GM21529 (cell line): ENCODE results near the gene IVD.

Source experiments
- ATAC-seq: cut with Tn5 transposase; IDR thresholded peaks from one replicate; pipeline ENCODE4 v1.9.1; 2021; ENCODE audit not compliant: unreplicated experiment

The IVD gene

DNA sequence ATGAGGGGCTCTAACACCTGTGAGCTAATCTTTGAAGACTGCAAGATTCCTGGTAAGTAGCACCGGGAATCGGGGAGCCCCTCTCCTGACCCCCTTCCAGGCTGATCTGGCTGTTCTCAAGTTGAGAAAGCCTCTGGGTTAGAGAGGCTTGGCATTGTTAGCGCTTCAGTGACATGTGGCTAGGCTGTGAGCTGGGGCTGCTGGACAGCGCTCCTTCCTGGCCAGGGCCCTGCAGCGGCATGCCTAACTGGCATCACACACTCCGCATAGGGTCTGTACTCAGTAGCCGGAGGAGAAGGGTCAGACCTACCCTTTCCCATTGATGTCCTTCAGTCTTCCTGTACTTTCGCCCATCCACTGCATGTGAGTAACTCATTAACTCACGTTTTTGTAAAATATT is 7.4 kb downstream of the IVD start:
- no peak for ATAC-seq

GRCh38 chr15:40414816-40415215 is 9.2 kb downstream of the IVD start:
- no peak for ATAC-seq

GRCh38 chr15:40415226-40415625 is 9.6 kb downstream of the IVD start:
- ATAC-seq: no peak

GRCh38 chr15:40416056-40416455 is 10.5 kb downstream of the IVD start:
- ATAC-seq: no peak

DNA sequence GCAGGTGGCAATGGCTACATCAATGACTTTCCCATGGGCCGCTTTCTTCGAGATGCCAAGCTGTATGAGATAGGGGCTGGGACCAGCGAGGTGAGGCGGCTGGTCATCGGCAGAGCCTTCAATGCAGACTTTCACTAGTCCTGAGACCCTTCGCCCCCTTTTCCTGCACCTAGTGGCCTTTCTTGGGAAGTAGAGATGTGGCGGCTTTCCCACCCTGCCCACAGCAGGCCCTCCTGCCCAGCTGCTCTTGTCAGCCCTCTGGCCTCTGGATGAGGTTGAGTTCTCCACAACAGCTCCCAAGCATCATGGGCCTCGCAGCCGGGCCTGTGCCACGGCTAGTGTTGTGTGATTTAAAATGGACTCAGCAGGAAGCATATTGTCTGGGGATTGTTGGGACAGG is 12.5 kb downstream of the IVD start:
- no peak for ATAC-seq

DNA sequence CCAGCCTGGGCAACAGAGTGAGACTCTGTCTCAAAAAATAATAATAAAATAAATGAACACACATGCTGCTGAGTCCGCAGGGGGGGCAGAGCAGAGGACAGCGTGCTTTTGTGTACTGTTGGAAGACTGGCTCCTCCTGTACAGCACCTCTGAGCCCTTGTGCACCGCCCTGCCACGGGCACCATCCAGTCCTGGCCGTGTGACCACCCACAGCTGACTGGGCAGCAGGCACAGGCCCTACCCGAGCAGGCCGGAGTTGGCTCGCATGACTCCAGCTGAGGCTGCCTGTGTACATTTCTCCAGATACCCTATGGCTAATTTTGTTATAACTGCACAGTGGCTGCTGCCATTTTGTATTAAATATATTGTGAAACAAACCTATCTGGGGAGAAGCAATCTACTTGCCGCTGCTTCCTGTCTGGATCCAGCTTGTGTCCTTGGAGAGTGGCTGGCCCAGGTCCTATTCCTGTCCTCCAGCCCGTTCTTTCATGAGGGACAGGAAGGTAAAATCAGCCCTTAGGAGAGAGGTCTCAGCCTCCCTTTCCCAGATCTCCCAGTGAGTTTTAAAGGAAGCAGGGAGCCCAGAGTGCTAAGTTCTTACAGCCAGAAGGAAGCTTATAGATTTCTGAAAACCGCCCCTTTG is 14.6 kb downstream of the IVD start:
- no peak for ATAC-seq

DNA sequence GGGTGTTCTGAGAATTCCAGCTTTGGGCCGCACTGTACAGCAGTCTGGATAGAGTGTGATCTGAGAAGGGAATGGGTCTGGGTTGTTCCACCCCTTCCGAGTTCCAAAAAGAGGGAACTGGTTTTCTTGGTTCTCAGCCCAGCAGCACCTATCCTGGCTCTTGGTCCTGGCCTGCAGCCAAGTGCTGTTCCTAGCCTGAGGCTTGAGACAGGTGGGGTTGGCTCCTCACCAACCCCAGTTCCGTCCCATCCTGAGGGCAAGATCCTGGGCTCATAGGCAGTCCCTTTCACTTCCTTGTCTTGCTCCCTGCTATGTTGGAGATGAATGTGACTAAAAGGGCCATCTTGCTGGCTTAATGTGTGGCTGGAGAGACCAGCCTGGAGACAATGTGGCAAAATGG is 15.2 kb downstream of the IVD start:
- no peak for ATAC-seq

- peak; percentile 82 for ATAC-seq
Observed at GRCh38 chr15:40421246-40422157, 15.9 kb downstream of the IVD start.

DNA sequence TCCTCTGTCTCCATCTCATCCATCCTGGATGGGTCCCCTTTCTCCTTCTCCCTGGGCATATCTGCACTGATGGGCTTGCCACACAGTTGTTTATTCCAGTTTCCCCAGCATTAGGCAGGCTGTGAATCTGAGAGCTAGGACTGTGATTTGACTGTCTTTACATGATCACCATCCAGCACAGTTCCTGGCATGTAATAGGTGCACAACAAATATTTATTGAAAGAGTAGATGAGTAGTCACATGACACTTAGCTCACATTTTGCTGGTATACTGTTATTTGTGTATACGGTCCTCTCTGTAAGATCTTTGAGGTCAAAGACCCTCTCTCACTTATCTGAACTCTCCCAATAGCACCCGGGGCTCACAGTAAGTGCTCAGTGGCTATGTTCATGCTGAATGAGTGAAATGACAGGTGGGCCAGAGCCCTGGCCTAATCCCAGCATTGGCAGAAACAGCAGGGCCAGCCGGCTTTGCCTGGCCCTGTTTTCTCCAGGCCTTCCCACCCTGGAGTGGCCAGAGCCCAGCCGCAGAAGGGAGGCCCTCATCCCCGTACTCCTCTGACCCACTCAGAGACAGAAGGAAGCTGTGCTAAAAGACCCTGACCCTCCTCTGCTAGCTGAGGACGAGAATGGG is 19.0 kb downstream of the IVD start:
- ATAC-seq: no peak

DNA sequence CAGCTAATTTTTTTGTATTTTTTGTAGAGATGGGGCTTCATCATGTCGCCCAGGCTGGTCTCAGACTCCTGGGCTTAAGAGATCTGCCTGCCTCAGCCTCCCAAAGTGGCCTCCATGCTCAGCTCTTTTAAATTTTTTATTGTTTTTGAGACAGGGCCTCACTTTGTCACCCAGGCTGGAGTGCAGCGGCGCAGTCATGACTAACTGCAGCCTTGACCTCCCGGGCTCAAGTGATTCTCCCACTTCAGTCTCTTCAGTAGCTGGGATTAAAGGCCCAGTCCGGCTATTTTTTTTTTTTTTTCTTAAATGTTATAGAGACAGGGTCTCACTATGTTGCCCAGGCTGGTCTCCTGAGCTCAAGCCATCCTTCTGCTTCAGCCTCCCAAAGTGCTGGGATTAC is 20.1 kb downstream of the IVD start:
- ATAC-seq: no peak

GRCh38 chr15:40427188-40427587 is 21.6 kb downstream of the IVD start:
- ATAC-seq: no peak

DNA sequence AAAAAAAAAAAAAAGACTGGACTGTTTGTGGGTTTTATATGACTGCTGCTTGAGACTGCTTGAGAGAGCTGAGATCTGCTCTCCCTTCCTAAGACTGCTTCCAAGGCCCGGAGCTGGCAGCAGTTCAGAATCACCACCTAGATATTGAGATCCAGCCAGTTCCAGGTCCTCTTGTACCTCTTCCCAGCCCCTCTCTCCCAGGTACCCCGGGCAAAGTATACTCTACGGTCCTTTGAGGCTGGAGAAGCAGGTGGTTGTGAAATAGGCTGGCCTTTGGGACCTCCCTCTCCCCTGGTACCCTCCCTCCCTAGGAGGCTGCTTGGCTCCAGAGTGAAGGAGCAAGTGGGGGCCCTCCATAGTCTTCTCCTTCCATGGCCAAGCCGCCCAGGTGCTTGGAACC is 22.6 kb downstream of the IVD start:
- no peak for ATAC-seq

GRCh38 chr15:40429068-40429710 is 23.6 kb downstream of the IVD start:
- ATAC-seq: no peak

- no peak for ATAC-seq
Observed at GRCh38 chr15:40430271-40430805, 24.7 kb downstream of the IVD start.

- ATAC-seq: no peak
Observed at GRCh38 chr15:40435023-40435709, 29.6 kb downstream of the IVD start.

DNA sequence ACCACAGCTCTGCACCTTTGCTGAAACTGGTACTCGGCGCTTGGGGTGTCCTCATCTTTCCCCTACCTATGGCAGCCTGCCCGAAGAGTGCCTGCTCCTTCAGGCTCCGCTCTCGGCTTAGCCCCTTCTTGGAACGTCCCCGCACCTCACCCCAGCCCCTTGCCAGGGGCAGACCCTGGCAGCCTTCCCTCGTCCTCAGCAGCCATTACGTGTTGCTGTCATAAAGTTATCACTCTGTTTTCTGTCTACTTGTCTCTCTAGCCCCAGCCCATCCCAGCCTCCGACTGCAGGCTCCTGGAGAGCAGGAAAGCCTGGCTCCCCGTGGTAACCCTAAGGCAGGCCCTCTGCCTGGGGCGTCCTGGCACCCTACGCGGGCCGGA is 30.1 kb downstream of the IVD start:
- no peak for ATAC-seq

DNA sequence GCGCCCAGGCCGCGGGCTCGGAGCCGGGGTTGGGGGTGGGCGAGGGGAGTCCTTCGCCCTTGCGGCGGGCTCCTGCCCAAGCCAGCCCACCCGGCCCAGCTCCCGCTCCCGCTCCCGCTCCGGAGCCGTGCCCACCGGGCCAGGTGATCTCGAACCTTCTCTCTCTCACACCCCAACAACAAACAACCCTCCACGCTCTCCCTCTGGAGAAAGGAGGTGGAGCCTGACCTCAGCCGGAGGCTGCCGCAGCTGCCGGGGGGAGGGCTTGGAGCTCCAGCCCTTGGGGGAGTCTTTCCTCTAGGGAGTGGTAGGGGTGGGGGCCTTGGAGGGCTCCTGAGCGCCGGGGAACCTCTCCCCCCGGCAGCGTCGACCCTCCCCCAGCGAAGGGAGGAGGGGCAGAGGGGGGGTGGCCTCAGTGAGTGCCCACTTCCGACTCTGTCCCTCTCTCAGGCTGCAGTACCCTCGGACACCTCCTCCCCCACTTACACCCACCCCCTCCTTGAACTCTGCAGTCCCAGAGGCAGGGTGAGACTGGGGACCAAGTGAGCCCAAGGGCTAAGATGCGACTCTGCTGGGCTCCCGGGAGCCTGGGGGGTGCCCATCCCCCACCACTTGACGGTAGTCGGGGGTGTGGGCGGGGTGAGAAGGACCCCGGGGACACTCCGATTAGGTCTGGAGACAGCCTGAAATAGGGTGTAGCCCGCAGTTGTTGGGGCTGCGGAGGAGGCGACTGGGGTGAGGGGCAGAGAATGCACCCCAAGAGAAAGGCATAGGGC is 30.7 kb downstream of the IVD start:
- no peak for ATAC-seq

GRCh38 chr15:40436892-40437751 is 31.5 kb downstream of the IVD start:
- no peak for ATAC-seq
